Hypothalamus (tissue), 51 donors: ENCODE results near the gene MEST.
"Not testable (repeated sequence)": the region's sequence is repeated elsewhere in the genome, so short reads cannot be mapped to it uniquely, and the experiment has no call there.

Source experiments
- DNase-seq, 51 donors: peaks; one replicate each; lab custom pipeline; 2025; lab: John Stamatoyannopoulos, UW

Gene MEST

GRCh38 chr7:130491841-130492522 is at the start of gene MEST:
MEST (plus strand) TSS chr7:130492085; CDS start chr7:130492314, 229 bp downstream.
- DNase-seq: peak in 15 of 51 donors; percentile 8 to 52 (median 37)

GRCh38 chr7:130442601-130443000 is 49.3 kb upstream of the MEST start:
- DNase-seq: no peak

- peak in 1 of 51 donors; percentile 18 for DNase-seq
Observed at GRCh38 chr7:130444234-130444633, 47.7 kb upstream of the MEST start.

- no peak for DNase-seq
Observed at GRCh38 chr7:130444751-130445407, 47.0 kb upstream of the MEST start.

- no peak for DNase-seq
Observed at GRCh38 chr7:130446259-130446658, 45.6 kb upstream of the MEST start.

- not testable (repeated sequence) for DNase-seq
Observed at GRCh38 chr7:130451344-130451743, 40.5 kb upstream of the MEST start.

- DNase-seq: no peak
Observed at GRCh38 chr7:130452951-130453350, 38.9 kb upstream of the MEST start.

- DNase-seq: no peak
Observed at GRCh38 chr7:130454959-130455358, 36.9 kb upstream of the MEST start.

- no peak for DNase-seq
Observed at GRCh38 chr7:130458257-130458656, 33.6 kb upstream of the MEST start.

GRCh38 chr7:130461272-130461671 is 30.6 kb upstream of the MEST start:
- DNase-seq: no peak

- no peak for DNase-seq
Observed at GRCh38 chr7:130463553-130464434, 28.1 kb upstream of the MEST start.

- no peak for DNase-seq
Observed at GRCh38 chr7:130468612-130469011, 23.3 kb upstream of the MEST start.

- no peak for DNase-seq
Observed at GRCh38 chr7:130471974-130472373, 19.9 kb upstream of the MEST start.

- no peak for DNase-seq
Observed at GRCh38 chr7:130473289-130473688, 18.6 kb upstream of the MEST start.

GRCh38 chr7:130473876-130474275 is 18.0 kb upstream of the MEST start:
- no peak for DNase-seq

GRCh38 chr7:130475776-130476175 is 16.1 kb upstream of the MEST start:
- no peak for DNase-seq

- DNase-seq: no peak
Observed at GRCh38 chr7:130476297-130477150, 15.4 kb upstream of the MEST start.

- no peak for DNase-seq
Observed at GRCh38 chr7:130478991-130479390, 12.9 kb upstream of the MEST start.

GRCh38 chr7:130479716-130480400 is 12.0 kb upstream of the MEST start:
- no peak for DNase-seq

GRCh38 chr7:130481898-130482297 is 10.0 kb upstream of the MEST start:
- DNase-seq: no peak
